Measurements from ENCODE around the gene DGKI.

DGKI gene

GRCh38 chr7:137684776-137685175 lies 162.0 kb downstream of the DGKI start:
- no peaks in the 10 kb centered on the region for H3K27me3 ChIP-seq (ENCODE audit: low read depth, low read length)
- H3K9me3 ChIP-seq (ENCODE audit: insufficient read depth, low read length): no peaks in the 10 kb centered on the region
- no peaks in the 10 kb centered on the region for H3K79me2 ChIP-seq (ENCODE audit: low read length)
- no peak overlapping the region for H2AFZ ChIP-seq (ENCODE audit: low read depth, low read length)
- no peaks in the 10 kb centered on the region for H4K20me1 ChIP-seq (ENCODE audit: insufficient read depth, low read length)
- H3K4me3 ChIP-seq (ENCODE audit: low read length): no peak overlapping the region
- no peak overlapping the region for H3K4me2 ChIP-seq (ENCODE audit: low read length)
- TF ChIP-seq EZH2phosphoT487 (IDR thresholded peaks at IDR 0.05; ENCODE audit: low read depth): no peak
- no peak for TF ChIP-seq CTCF (IDR thresholded peaks at IDR 0.05; ENCODE audit: low read depth, low read length)
- no peak overlapping the region for H3K27ac ChIP-seq (ENCODE audit: low read length)
- H3K36me3 ChIP-seq (replicated peaks; ENCODE audit: low read depth, low read length): no peaks in the 10 kb centered on the region
- no peaks in the 10 kb centered on the region for H3K4me1 ChIP-seq (ENCODE audit: low read length)
- H3K9ac ChIP-seq (ENCODE audit: low read length): no peak overlapping the region

- Histone ChIP-seq H3K9me3 (ENCODE audit: insufficient read depth, low read length) (no peaks in the 10 kb centered on the region), H3K27ac (ENCODE audit: low read length) (no peak overlapping the region), H3K9ac (ENCODE audit: low read length) (no peak overlapping the region), H3K4me2 (ENCODE audit: low read length) (no peak overlapping the region), H3K27me3 (ENCODE audit: low read depth, low read length) (no peaks in the 10 kb centered on the region), H3K4me3 (ENCODE audit: low read length) (no peak overlapping the region), H4K20me1 (ENCODE audit: insufficient read depth, low read length) (no peaks in the 10 kb centered on the region), H2AFZ (ENCODE audit: low read depth, low read length) (no peak overlapping the region), H3K79me2 (ENCODE audit: low read length) (no peaks in the 10 kb centered on the region), H3K4me1 (ENCODE audit: low read length) (no peaks in the 10 kb centered on the region), H3K36me3 (replicated peaks; ENCODE audit: low read depth, low read length) (no peaks in the 10 kb centered on the region)
- no peak for TF ChIP-seq CTCF (IDR thresholded peaks at IDR 0.05; ENCODE audit: low read depth, low read length)
- TF ChIP-seq EZH2phosphoT487 (IDR thresholded peaks at IDR 0.05; ENCODE audit: low read depth): no peak
Observed at GRCh38 chr7:137684316-137684715, 162.5 kb downstream of the DGKI start.

- H3K27ac ChIP-seq (ENCODE audit: low read length): no peak overlapping the region
- no peaks in the 10 kb centered on the region for H4K20me1 ChIP-seq (ENCODE audit: insufficient read depth, low read length)
- H3K36me3 ChIP-seq (replicated peaks; ENCODE audit: low read depth, low read length): no peaks in the 10 kb centered on the region
- TF ChIP-seq CTCF (IDR thresholded peaks at IDR 0.05; ENCODE audit: low read depth, low read length): no peak
- TF ChIP-seq EZH2phosphoT487 (IDR thresholded peaks at IDR 0.05; ENCODE audit: low read depth): no peak
- H3K4me3 ChIP-seq (ENCODE audit: low read length): no peak overlapping the region
- no peaks in the 10 kb centered on the region for H3K79me2 ChIP-seq (ENCODE audit: low read length)
- H3K27me3 ChIP-seq (ENCODE audit: low read depth, low read length): no peaks in the 10 kb centered on the region
- H3K9me3 ChIP-seq (ENCODE audit: insufficient read depth, low read length): no peaks in the 10 kb centered on the region
- no peak overlapping the region for H2AFZ ChIP-seq (ENCODE audit: low read depth, low read length)
- no peaks in the 10 kb centered on the region for H3K4me1 ChIP-seq (ENCODE audit: low read length)
- no peak overlapping the region for H3K4me2 ChIP-seq (ENCODE audit: low read length)
- H3K9ac ChIP-seq (ENCODE audit: low read length): no peak overlapping the region
Observed at GRCh38 chr7:137682596-137682995, 164.2 kb downstream of the DGKI start.

- Histone ChIP-seq H3K9me3 (ENCODE audit: insufficient read depth, low read length) (no peaks in the 10 kb centered on the region), H3K4me3 (ENCODE audit: low read length) (no peak overlapping the region), H3K36me3 (replicated peaks; ENCODE audit: low read depth, low read length) (no peaks in the 10 kb centered on the region), H3K4me1 (ENCODE audit: low read length) (no peaks in the 10 kb centered on the region), H3K27me3 (ENCODE audit: low read depth, low read length) (no peaks in the 10 kb centered on the region), H2AFZ (ENCODE audit: low read depth, low read length) (no peak overlapping the region), H4K20me1 (ENCODE audit: insufficient read depth, low read length) (no peaks in the 10 kb centered on the region), H3K79me2 (ENCODE audit: low read length) (no peaks in the 10 kb centered on the region), H3K9ac (ENCODE audit: low read length) (no peak overlapping the region), H3K27ac (ENCODE audit: low read length) (no peak overlapping the region), H3K4me2 (ENCODE audit: low read length) (no peak overlapping the region)
- TF ChIP-seq EZH2phosphoT487 (IDR thresholded peaks at IDR 0.05; ENCODE audit: low read depth) (no peak), CTCF (IDR thresholded peaks at IDR 0.05; ENCODE audit: low read depth, low read length) (no peak)
Observed at GRCh38 chr7:137681657-137682562, 164.9 kb downstream of the DGKI start.
